Measurements from ENCODE around the gene BTBD16. TPM values are rescaled to one million over a fixed set of nuclear protein-coding genes. Genes with fewer than 3 reads are reported as not detected.
A peak's percentile ranks its signal among the peaks of the same experiment; 100 is the strongest.

BTBD16 gene
- total RNA-seq, 4 donors from 2014 or later = 0.85 to 10.2 (median 5.1) TPM

GRCh38 chr10:122326806-122327205 lies 55.7 kb downstream of the BTBD16 start:
- DNase-seq (ENCODE audit: low spot score in 2 of 2) = no peak
- Histone ChIP-seq H3K9me3 (no peaks in the 10 kb centered on the region), H3K27me3 (no peaks in the 10 kb centered on the region), H3K4me3 (no peak overlapping the region), H3K27ac (no peak overlapping the region), H3K36me3 (no peaks in the 10 kb centered on the region), H3K4me1 (peaks cover 9% of the 10 kb centered on the region)
- WGBS = 100% methylated on average over 5 of the region's 6 CpGs
- TF ChIP-seq POLR2A (IDR thresholded peaks at IDR 0.05) (no peak), POLR2AphosphoS5 (IDR thresholded peaks at IDR 0.05) (no peak), CTCF (IDR thresholded peaks at IDR 0.05) (no peak), EP300 (IDR thresholded peaks at IDR 0.05) (no peak)

- DNase-seq (ENCODE audit: low spot score in 2 of 2) = peak; percentile 37 to 67
- H3K9me3 ChIP-seq = no peaks in the 10 kb centered on the region
Measured at GRCh38 chr10:122327237-122328206, 56.4 kb downstream of the BTBD16 start.

GRCh38 chr10:122328676-122329075 lies 57.6 kb downstream of the BTBD16 start:
- peaks cover 3% of the 10 kb centered on the region for H3K4me1 ChIP-seq
- DNase-seq (ENCODE audit: low spot score in 2 of 2) = no peak
- H3K4me3 ChIP-seq = no peak overlapping the region
- H3K9me3 ChIP-seq = no peaks in the 10 kb centered on the region
- 71% methylated on average over 9 of the region's 9 CpGs for WGBS
- H3K36me3 ChIP-seq = no peaks in the 10 kb centered on the region
- H3K27me3 ChIP-seq = no peaks in the 10 kb centered on the region
- H3K27ac ChIP-seq = no peak overlapping the region
- TF ChIP-seq POLR2AphosphoS5 (IDR thresholded peaks at IDR 0.05) (no peak), POLR2A (IDR thresholded peaks at IDR 0.05) (no peak), CTCF (IDR thresholded peaks at IDR 0.05) (no peak), EP300 (IDR thresholded peaks at IDR 0.05) (no peak)

More at GRCh38 chr10:122327237-122328206, 56.4 kb downstream of the BTBD16 start:
- Histone ChIP-seq H3K36me3 (no peaks in the 10 kb centered on the region), H3K27ac (no peak overlapping the region), H3K4me1 (peaks cover 8% of the 10 kb centered on the region), H3K4me3 (no peak overlapping the region), H3K27me3 (no peaks in the 10 kb centered on the region)
- 92% methylated on average over 6 of the region's 16 CpGs for WGBS
- TF ChIP-seq CTCF (IDR thresholded peaks at IDR 0.05) (no peak), POLR2AphosphoS5 (IDR thresholded peaks at IDR 0.05) (no peak), POLR2A (IDR thresholded peaks at IDR 0.05) (no peak), EP300 (IDR thresholded peaks at IDR 0.05) (no peak)

GRCh38 chr10:122329416-122329815 lies 58.3 kb downstream of the BTBD16 start:
- H3K4me3 ChIP-seq = no peak overlapping the region
- peak in 1 of 2 donors; percentile 22 for DNase-seq (ENCODE audit: low spot score in 2 of 2)
- no peaks in the 10 kb centered on the region for H3K27me3 ChIP-seq
- TF ChIP-seq POLR2A (IDR thresholded peaks at IDR 0.05) (no peak), EP300 (IDR thresholded peaks at IDR 0.05) (no peak), POLR2AphosphoS5 (IDR thresholded peaks at IDR 0.05) (no peak), CTCF (IDR thresholded peaks at IDR 0.05) (no peak)
- WGBS = 77% methylated on average over 8 of the region's 13 CpGs
- H3K4me1 ChIP-seq = no peaks in the 10 kb centered on the region
- H3K27ac ChIP-seq = no peak overlapping the region
- no peaks in the 10 kb centered on the region for H3K9me3 ChIP-seq
- no peaks in the 10 kb centered on the region for H3K36me3 ChIP-seq

- Histone ChIP-seq H3K9me3 (no peaks in the 10 kb centered on the region), H3K36me3 (no peaks in the 10 kb centered on the region), H3K27ac (no peak overlapping the region), H3K4me1 (no peaks in the 10 kb centered on the region), H3K27me3 (no peaks in the 10 kb centered on the region), H3K4me3 (no peak overlapping the region)
- WGBS = 84% methylated on average over 7 of the region's 7 CpGs
- TF ChIP-seq POLR2AphosphoS5 (IDR thresholded peaks at IDR 0.05) (no peak), POLR2A (IDR thresholded peaks at IDR 0.05) (no peak), CTCF (IDR thresholded peaks at IDR 0.05) (no peak), EP300 (IDR thresholded peaks at IDR 0.05) (no peak)
- no peak for DNase-seq (ENCODE audit: low spot score in 2 of 2)
Measured at GRCh38 chr10:122331100-122331499, 60.0 kb downstream of the BTBD16 start.
